Measurements from ENCODE around the gene NKTR.

Gene NKTR

DNA sequence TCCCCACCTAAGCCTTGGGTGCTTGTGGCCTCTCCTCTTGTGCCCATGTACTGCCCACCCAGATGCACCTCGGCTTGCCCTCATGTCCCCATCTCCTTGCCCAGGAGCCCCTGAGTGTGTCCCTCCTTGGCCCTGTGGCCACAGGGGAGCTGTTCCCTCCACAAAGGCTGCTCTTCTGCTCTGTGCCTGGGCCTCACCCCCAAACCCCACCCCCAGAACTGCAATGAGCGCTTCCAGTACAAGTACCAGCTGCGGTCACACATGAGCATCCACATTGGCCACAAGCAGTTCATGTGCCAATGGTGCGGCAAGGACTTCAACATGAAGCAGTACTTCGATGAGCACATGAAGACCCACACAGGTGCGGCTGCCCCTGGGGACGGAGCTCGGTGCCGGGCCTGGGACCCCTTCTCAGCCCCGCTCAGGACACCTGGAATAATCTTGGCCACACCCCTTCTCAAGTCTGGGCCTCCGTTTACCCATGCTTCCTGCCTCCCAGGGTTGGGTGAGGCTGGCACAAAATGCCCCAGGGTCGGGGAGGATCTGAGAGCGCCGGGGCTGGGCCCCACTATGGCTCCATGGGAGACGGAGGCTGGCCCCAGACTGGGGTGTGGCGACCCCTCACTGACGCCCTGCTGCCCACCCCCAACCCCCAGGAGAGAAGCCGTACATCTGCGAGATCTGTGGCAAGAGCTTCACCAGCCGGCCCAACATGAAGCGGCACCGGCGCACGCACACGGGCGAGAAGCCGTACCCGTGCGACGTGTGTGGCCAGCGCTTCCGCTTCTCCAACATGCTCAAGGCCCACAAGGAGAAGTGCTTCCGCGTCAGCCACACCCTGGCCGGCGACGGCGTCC is 63.3 kb downstream of the NKTR start:
- H3K4me1 ChIP-seq (ENCODE audit: insufficient read depth, low read length), result peaks cover 4% of the 10 kb centered on the region
- no peak overlapping the region for H3K4me3 ChIP-seq (ENCODE audit: low read length)
- peaks cover 3% of the 10 kb centered on the region for H3K36me3 ChIP-seq (ENCODE audit: insufficient read depth, low read length)
- H3K9me3 ChIP-seq (ENCODE audit: low read length), result no peaks in the 10 kb centered on the region
- no peaks in the 10 kb centered on the region for H3K27me3 ChIP-seq (ENCODE audit: insufficient read depth, low read length)
- no peak overlapping the region for H2AFZ ChIP-seq (ENCODE audit: low read depth, low read length)

- Histone ChIP-seq H3K36me3 (ENCODE audit: insufficient read depth, low read length) (peaks cover 3% of the 10 kb centered on the region), H3K9me3 (ENCODE audit: low read length) (no peaks in the 10 kb centered on the region), H3K4me3 (ENCODE audit: low read length) (no peak overlapping the region), H3K27me3 (ENCODE audit: insufficient read depth, low read length) (no peaks in the 10 kb centered on the region), H2AFZ (ENCODE audit: low read depth, low read length) (no peak overlapping the region), H3K4me1 (ENCODE audit: insufficient read depth, low read length) (peaks cover 4% of the 10 kb centered on the region)
Observed at GRCh38 chr3:42664438-42664803, 63.9 kb downstream of the NKTR start.

- Histone ChIP-seq H3K9me3 (ENCODE audit: low read length) (no peaks in the 10 kb centered on the region), H3K4me3 (ENCODE audit: low read length) (no peak overlapping the region), H3K36me3 (ENCODE audit: insufficient read depth, low read length) (no peaks in the 10 kb centered on the region), H3K27me3 (ENCODE audit: insufficient read depth, low read length) (no peaks in the 10 kb centered on the region), H2AFZ (ENCODE audit: low read depth, low read length) (no peak overlapping the region), H3K4me1 (ENCODE audit: insufficient read depth, low read length) (peaks cover 4% of the 10 kb centered on the region)
Observed at GRCh38 chr3:42665050-42665878, 64.8 kb downstream of the NKTR start.

- Histone ChIP-seq H3K4me1 (ENCODE audit: insufficient read depth, low read length) (peaks cover 4% of the 10 kb centered on the region), H2AFZ (ENCODE audit: low read depth, low read length) (no peak overlapping the region), H3K36me3 (ENCODE audit: insufficient read depth, low read length) (no peaks in the 10 kb centered on the region), H3K4me3 (ENCODE audit: low read length) (no peak overlapping the region), H3K9me3 (ENCODE audit: low read length) (no peaks in the 10 kb centered on the region), H3K27me3 (ENCODE audit: insufficient read depth, low read length) (no peaks in the 10 kb centered on the region)
Observed at GRCh38 chr3:42666022-42666421, 65.5 kb downstream of the NKTR start.

DNA sequence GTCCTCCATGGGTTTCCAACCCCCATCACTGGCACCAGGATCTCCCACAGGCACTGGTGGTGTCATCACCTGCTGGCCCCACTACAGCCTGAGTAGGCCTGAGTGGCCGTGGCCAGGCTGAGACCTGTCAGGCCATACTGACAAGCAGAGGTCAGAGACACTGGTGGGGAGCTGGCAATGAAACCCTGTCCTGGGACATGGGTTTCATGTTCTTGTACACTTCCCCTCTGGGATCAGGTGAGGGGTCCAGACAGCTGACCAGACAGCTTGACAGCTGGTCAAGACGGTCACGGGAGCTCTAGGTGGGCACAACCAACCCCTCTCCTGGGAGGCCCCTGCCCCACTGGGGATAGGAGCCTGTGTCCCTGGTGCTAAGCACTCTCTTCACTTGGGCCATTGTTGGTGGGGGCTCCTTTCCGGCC is 66.1 kb downstream of the NKTR start:
- H3K27me3 ChIP-seq (ENCODE audit: insufficient read depth, low read length), result no peaks in the 10 kb centered on the region
- peaks cover 4% of the 10 kb centered on the region for H3K4me1 ChIP-seq (ENCODE audit: insufficient read depth, low read length)
- no peaks in the 10 kb centered on the region for H3K9me3 ChIP-seq (ENCODE audit: low read length)
- no peaks in the 10 kb centered on the region for H3K36me3 ChIP-seq (ENCODE audit: insufficient read depth, low read length)
- H2AFZ ChIP-seq (ENCODE audit: low read depth, low read length), result no peak overlapping the region
- H3K4me3 ChIP-seq (ENCODE audit: low read length), result no peak overlapping the region

- Histone ChIP-seq H3K27me3 (ENCODE audit: insufficient read depth, low read length) (no peaks in the 10 kb centered on the region), H3K36me3 (ENCODE audit: insufficient read depth, low read length) (no peaks in the 10 kb centered on the region), H3K9me3 (ENCODE audit: low read length) (no peaks in the 10 kb centered on the region), H2AFZ (ENCODE audit: low read depth, low read length) (no peak overlapping the region), H3K4me1 (ENCODE audit: insufficient read depth, low read length) (peaks cover 4% of the 10 kb centered on the region), H3K4me3 (ENCODE audit: low read length) (no peak overlapping the region)
Observed at GRCh38 chr3:42667096-42667522, 66.6 kb downstream of the NKTR start.

DNA sequence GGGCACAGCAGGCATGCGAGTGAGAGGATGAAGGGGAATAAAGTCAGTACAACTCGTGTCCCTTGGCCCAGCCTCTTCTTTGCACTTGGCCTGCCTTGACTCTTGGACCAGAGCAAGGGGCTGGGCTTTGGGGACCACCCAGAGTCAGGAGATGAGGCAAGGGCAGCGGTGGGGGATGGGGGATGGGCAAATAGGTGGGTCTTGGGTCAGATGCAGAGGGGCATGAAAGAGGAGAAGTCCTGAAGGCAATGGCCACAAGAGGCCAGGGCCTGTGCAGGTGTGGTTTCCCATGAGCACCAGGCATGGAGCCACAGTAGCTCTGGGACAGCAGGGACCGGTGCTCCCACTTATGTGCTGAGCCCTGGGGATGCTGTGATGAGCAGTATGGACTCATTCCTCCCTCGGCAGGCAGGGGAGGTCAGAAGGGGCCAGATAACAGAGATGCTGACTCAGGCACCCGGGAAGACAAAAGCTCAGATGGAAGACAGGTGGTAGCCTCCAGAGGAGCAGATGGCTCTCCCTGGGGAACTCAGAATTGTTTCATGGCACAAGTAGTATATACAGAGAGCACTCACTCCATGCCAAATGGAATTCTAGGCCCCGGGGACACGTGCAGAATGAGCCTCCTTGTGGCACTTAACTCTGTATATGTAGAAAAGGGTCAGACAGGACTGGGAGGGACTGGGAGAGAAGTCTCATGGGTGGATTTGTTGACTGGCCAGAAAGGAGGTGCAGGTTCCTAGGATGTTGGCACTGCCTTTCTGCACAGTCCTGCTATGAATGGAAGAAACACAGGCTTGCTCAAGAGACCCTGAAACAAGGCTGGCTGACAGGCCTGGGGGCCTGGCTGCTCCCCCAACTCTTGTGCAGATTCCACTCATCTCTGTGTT is 67.3 kb downstream of the NKTR start:
- Histone ChIP-seq H3K9me3 (ENCODE audit: low read length) (no peaks in the 10 kb centered on the region), H3K4me1 (ENCODE audit: insufficient read depth, low read length) (peaks cover 4% of the 10 kb centered on the region), H2AFZ (ENCODE audit: low read depth, low read length) (no peak overlapping the region), H3K36me3 (ENCODE audit: insufficient read depth, low read length) (no peaks in the 10 kb centered on the region), H3K27me3 (ENCODE audit: insufficient read depth, low read length) (no peaks in the 10 kb centered on the region), H3K4me3 (ENCODE audit: low read length) (no peak overlapping the region)

GRCh38 chr3:42668413-42668760 is 67.9 kb downstream of the NKTR start:
- H3K4me1 ChIP-seq (ENCODE audit: insufficient read depth, low read length), result peaks cover 4% of the 10 kb centered on the region
- no peaks in the 10 kb centered on the region for H3K27me3 ChIP-seq (ENCODE audit: insufficient read depth, low read length)
- H2AFZ ChIP-seq (ENCODE audit: low read depth, low read length), result no peak overlapping the region
- H3K4me3 ChIP-seq (ENCODE audit: low read length), result no peak overlapping the region
- no peaks in the 10 kb centered on the region for H3K9me3 ChIP-seq (ENCODE audit: low read length)
- no peaks in the 10 kb centered on the region for H3K36me3 ChIP-seq (ENCODE audit: insufficient read depth, low read length)

- Histone ChIP-seq H2AFZ (ENCODE audit: low read depth, low read length) (no peak overlapping the region), H3K27me3 (ENCODE audit: insufficient read depth, low read length) (no peaks in the 10 kb centered on the region), H3K36me3 (ENCODE audit: insufficient read depth, low read length) (no peaks in the 10 kb centered on the region), H3K4me1 (ENCODE audit: insufficient read depth, low read length) (peaks cover 4% of the 10 kb centered on the region), H3K4me3 (ENCODE audit: low read length) (no peak overlapping the region), H3K9me3 (ENCODE audit: low read length) (no peaks in the 10 kb centered on the region)
Observed at GRCh38 chr3:42668793-42669217, 68.3 kb downstream of the NKTR start.

GRCh38 chr3:42670051-42670576 is 69.6 kb downstream of the NKTR start:
- Histone ChIP-seq H3K36me3 (ENCODE audit: insufficient read depth, low read length) (no peaks in the 10 kb centered on the region), H3K4me1 (ENCODE audit: insufficient read depth, low read length) (peaks cover 4% of the 10 kb centered on the region), H2AFZ (ENCODE audit: low read depth, low read length) (no peak overlapping the region), H3K9me3 (ENCODE audit: low read length) (no peaks in the 10 kb centered on the region), H3K27me3 (ENCODE audit: insufficient read depth, low read length) (no peaks in the 10 kb centered on the region), H3K4me3 (ENCODE audit: low read length) (no peak overlapping the region)

GRCh38 chr3:42670670-42671069 is 70.2 kb downstream of the NKTR start:
- Histone ChIP-seq H3K4me3 (ENCODE audit: low read length) (no peak overlapping the region), H2AFZ (ENCODE audit: low read depth, low read length) (no peak overlapping the region), H3K36me3 (ENCODE audit: insufficient read depth, low read length) (no peaks in the 10 kb centered on the region), H3K27me3 (ENCODE audit: insufficient read depth, low read length) (no peaks in the 10 kb centered on the region), H3K9me3 (ENCODE audit: low read length) (no peaks in the 10 kb centered on the region), H3K4me1 (ENCODE audit: insufficient read depth, low read length) (peaks cover 4% of the 10 kb centered on the region)

DNA sequence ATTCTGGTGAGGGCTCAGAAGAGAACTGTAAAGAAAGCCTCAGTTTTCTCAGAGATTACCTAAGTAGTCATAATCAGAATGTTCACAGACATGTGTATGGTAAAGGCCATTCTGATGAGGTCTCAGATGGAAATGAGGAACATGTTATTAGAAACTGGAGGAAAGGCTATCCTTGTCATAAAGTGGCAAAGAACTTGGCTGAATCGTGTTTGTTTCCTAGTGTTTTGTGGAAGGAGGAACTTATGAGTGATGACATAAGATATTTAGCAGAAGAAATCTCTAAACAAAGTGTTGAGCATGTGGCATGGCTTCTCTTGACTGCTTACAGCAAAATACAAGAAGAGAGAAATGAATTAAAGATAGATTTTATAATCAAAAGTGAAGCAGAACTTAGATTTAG is 72.0 kb downstream of the NKTR start:
- peaks cover 2% of the 10 kb centered on the region for H3K27me3 ChIP-seq (ENCODE audit: insufficient read depth, low read length)
- H3K4me1 ChIP-seq (ENCODE audit: insufficient read depth, low read length), result peaks cover 3% of the 10 kb centered on the region
- no peaks in the 10 kb centered on the region for H3K36me3 ChIP-seq (ENCODE audit: insufficient read depth, low read length)
- H2AFZ ChIP-seq (ENCODE audit: low read depth, low read length), result no peak overlapping the region
- H3K4me3 ChIP-seq (ENCODE audit: low read length), result no peak overlapping the region
- peaks cover 5% of the 10 kb centered on the region for H3K9me3 ChIP-seq (ENCODE audit: low read length)
